NK-92 (cell line): ENCODE results near the gene CFTR.
"Not testable (repeated sequence)": the region's sequence is repeated elsewhere in the genome, so short reads cannot be mapped to it uniquely, and the experiment has no call there.

Experiments used
- DNase-seq: peaks from one replicate; lab custom pipeline; 2025; ENCODE audit not compliant: unreplicated experiment; lab: John Stamatoyannopoulos, UW

Gene CFTR

GRCh38 chr7:117479225-117480054 is at the start of gene CFTR:
Gene CFTR, plus strand, starts transcription at chr7:117480025. Its CDS starts 70 bp downstream, at chr7:117480095.
- no peak for DNase-seq

- DNase-seq: no peak
Observed at GRCh38 chr7:117435475-117436043, 44.3 kb upstream of the CFTR start.

- no peak for DNase-seq
Observed at GRCh38 chr7:117444646-117445045, 35.2 kb upstream of the CFTR start.

- no peak for DNase-seq
Observed at GRCh38 chr7:117445206-117445605, 34.6 kb upstream of the CFTR start.

- no peak for DNase-seq
Observed at GRCh38 chr7:117446220-117446815, 33.5 kb upstream of the CFTR start.

- no peak for DNase-seq
Observed at GRCh38 chr7:117448655-117449054, 31.2 kb upstream of the CFTR start.

GRCh38 chr7:117458977-117459583 is 20.7 kb upstream of the CFTR start:
- no peak for DNase-seq

GRCh38 chr7:117459735-117460134 is 20.1 kb upstream of the CFTR start:
- DNase-seq: no peak

- DNase-seq: not testable (repeated sequence)
Observed at GRCh38 chr7:117460815-117461214, 19.0 kb upstream of the CFTR start.

- DNase-seq: no peak
Observed at GRCh38 chr7:117468174-117468573, 11.7 kb upstream of the CFTR start.

GRCh38 chr7:117470777-117471176 is 9.0 kb upstream of the CFTR start:
- DNase-seq: no peak

- DNase-seq: no peak
Observed at GRCh38 chr7:117472335-117472734, 7.5 kb upstream of the CFTR start.

- no peak for DNase-seq
Observed at GRCh38 chr7:117476557-117477215, 3.1 kb upstream of the CFTR start.

GRCh38 chr7:117478836-117479224 is 995 bp upstream of the CFTR start:
- no peak for DNase-seq

- no peak for DNase-seq
Observed at GRCh38 chr7:117480055-117480362, 184 bp downstream of the CFTR start.

- no peak for DNase-seq
Observed at GRCh38 chr7:117480978-117481377, 1.2 kb downstream of the CFTR start.

GRCh38 chr7:117485118-117485620 is 5.3 kb downstream of the CFTR start:
- DNase-seq: no peak

- no peak for DNase-seq
Observed at GRCh38 chr7:117489016-117489415, 9.2 kb downstream of the CFTR start.

- DNase-seq: no peak
Observed at GRCh38 chr7:117489430-117489829, 9.6 kb downstream of the CFTR start.

GRCh38 chr7:117489911-117490310 is 10.1 kb downstream of the CFTR start:
- no peak for DNase-seq

GRCh38 chr7:117492649-117493048 is 12.8 kb downstream of the CFTR start:
- DNase-seq: no peak
